ENCODE results near the gene PLVAP.
"Not testable (repeated sequence)": the region's sequence is repeated elsewhere in the genome, so short reads cannot be mapped to it uniquely, and the experiment has no call there.

The PLVAP gene

GRCh38 chr19:17398902-17399527, 21.9 kb upstream of the PLVAP start:
- DNase-seq: no peak

- peak; percentile 51 for DNase-seq
Measured at GRCh38 chr19:17394891-17395415, 17.8 kb upstream of the PLVAP start.

GRCh38 chr19:17393914-17394313, 16.8 kb upstream of the PLVAP start, which contains the start of gene CCDC194:
Gene CCDC194, minus strand, starts transcription at chr19:17394196. Its CDS starts 38 bp downstream, at chr19:17394158.
- peak; percentile 30 for DNase-seq

- peak; percentile 36 for DNase-seq
Measured at GRCh38 chr19:17393002-17393401, 15.9 kb upstream of the PLVAP start.

- DNase-seq: no peak
Measured at GRCh38 chr19:17391371-17392151, 14.4 kb upstream of the PLVAP start.

GRCh38 chr19:17390665-17391370, 13.7 kb upstream of the PLVAP start:
- peak; percentile 95 for DNase-seq

- DNase-seq: no peak
Measured at GRCh38 chr19:17389957-17390664, 13.0 kb upstream of the PLVAP start.

GRCh38 chr19:17389288-17389687, 12.1 kb upstream of the PLVAP start:
- DNase-seq: no peak

GRCh38 chr19:17385878-17386611, 8.9 kb upstream of the PLVAP start:
- DNase-seq: peak; percentile 84

GRCh38 chr19:17380426-17381138, 3.4 kb upstream of the PLVAP start:
- no peak for DNase-seq

- DNase-seq: peak; percentile 61
Measured at GRCh38 chr19:17379221-17379631, 2.1 kb upstream of the PLVAP start.

GRCh38 chr19:17378271-17378670, 1.1 kb upstream of the PLVAP start:
- DNase-seq: no peak

GRCh38 chr19:17370026-17370587, 7.0 kb downstream of the PLVAP start:
- no peak for DNase-seq

GRCh38 chr19:17365361-17365760, 11.8 kb downstream of the PLVAP start:
- no peak for DNase-seq

- not testable (repeated sequence) for DNase-seq
Measured at GRCh38 chr19:17363852-17364605, 13.1 kb downstream of the PLVAP start.

- no peak for DNase-seq
Measured at GRCh38 chr19:17359905-17360800, 17.0 kb downstream of the PLVAP start.

- DNase-seq: no peak
Measured at GRCh38 chr19:17358395-17358794, 18.7 kb downstream of the PLVAP start.

GRCh38 chr19:17357724-17358123, 19.4 kb downstream of the PLVAP start:
- no peak for DNase-seq

- no peak for DNase-seq
Measured at GRCh38 chr19:17357078-17357666, 20.0 kb downstream of the PLVAP start.

Data from right hindlimb (tissue), 1 donor.